ENCODE results near the gene GJB1. TPM values are rescaled to one million over a fixed set of nuclear protein-coding genes. Genes with fewer than 3 reads are reported as not detected.
"Not testable (repeated sequence)": the region's sequence is repeated elsewhere in the genome, so short reads cannot be mapped to it uniquely, and the experiment has no call there.

Gene GJB1
- total and polyA plus RNA-seq, 2 experiments from 2014 or later = 0.14 TPM; not detected in 1

DNA sequence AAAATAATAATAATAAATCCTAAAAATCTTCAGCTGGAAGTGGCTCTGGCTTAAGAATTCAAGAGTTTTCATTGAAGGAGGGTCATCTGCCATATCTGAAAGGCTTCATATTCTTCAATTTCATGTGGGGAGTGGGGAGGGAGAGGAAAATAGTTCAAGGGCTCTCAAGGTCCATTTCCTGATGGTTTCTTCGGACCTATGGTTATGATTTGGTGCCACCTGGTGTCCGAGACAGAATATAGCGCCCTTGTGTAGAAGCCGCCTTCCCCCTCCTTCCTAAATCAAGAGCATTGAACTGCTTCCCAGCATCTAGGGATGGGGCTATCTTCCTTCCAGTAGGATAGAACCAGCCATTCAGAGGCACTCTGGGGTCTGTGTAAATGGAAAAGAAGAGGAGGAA, 44.1 kb upstream of the GJB1 start:
- peak; percentile 15 for ATAC-seq
- H3K4me3 Mint-ChIP-seq = no peak overlapping the region
- H3F3A ChIP-seq (replicated peaks; ENCODE audit: low read depth) = no peaks in the 10 kb centered on the region
- H3K4me3 ChIP-seq = no peak overlapping the region
- H3K4me1 ChIP-seq (ENCODE audit: insufficient read depth) = no peaks in the 10 kb centered on the region; the same call in 1 of the 2 replicates
- H3K4me1 Mint-ChIP-seq = peaks cover 21% of the 10 kb centered on the region
- no peak for TF ChIP-seq ZNF114 (CRISPR knock-in tag; IDR thresholded peaks at IDR 0.05)
- TF ChIP-seq, protein P1, sequence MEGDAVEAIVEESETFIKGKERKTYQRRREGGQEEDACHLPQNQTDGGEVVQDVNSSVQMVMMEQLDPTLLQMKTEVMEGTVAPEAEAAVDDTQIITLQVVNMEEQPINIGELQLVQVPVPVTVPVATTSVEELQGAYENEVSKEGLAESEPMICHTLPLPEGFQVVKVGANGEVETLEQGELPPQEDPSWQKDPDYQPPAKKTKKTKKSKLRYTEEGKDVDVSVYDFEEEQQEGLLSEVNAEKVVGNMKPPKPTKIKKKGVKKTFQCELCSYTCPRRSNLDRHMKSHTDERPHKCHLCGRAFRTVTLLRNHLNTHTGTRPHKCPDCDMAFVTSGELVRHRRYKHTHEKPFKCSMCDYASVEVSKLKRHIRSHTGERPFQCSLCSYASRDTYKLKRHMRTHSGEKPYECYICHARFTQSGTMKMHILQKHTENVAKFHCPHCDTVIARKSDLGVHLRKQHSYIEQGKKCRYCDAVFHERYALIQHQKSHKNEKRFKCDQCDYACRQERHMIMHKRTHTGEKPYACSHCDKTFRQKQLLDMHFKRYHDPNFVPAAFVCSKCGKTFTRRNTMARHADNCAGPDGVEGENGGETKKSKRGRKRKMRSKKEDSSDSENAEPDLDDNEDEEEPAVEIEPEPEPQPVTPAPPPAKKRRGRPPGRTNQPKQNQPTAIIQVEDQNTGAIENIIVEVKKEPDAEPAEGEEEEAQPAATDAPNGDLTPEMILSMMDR (conservative IDR thresholded peaks at IDR 0.05; ENCODE audit: low read depth in 2 of 2) = peak; percentile 63 to 77
- H3K27ac Mint-ChIP-seq = no peak overlapping the region
- H3K27me3 Mint-ChIP-seq (ENCODE audit: insufficient read depth, low read depth, poor library complexity) = peaks cover 3% of the 10 kb centered on the region
- H3K9me3 Mint-ChIP-seq = no peaks in the 10 kb centered on the region
- no peaks in the 10 kb centered on the region for H3K36me3 Mint-ChIP-seq (ENCODE audit: low read depth)
- no peaks in the 10 kb centered on the region for H4K20me1 ChIP-seq (replicated peaks; ENCODE audit: insufficient read depth)
- no peak overlapping the region for H3K27ac ChIP-seq (ENCODE audit: low read depth)
- H3K9me2 ChIP-seq (ENCODE audit: insufficient read depth) = no peaks in the 10 kb centered on the region
- no peak overlapping the region for H3K4me2 ChIP-seq
- DNase-seq (ENCODE audit: low spot score) = peak; percentile 78
- no peaks in the 10 kb centered on the region for H3K79me2 ChIP-seq (replicated peaks; ENCODE audit: insufficient read depth)
- no peaks in the 10 kb centered on the region for H3K27me3 ChIP-seq (ENCODE audit: insufficient read depth)
- H2AFZ ChIP-seq = no peak overlapping the region
- H3K36me3 ChIP-seq (ENCODE audit: insufficient read depth) = no peaks in the 10 kb centered on the region

DNA sequence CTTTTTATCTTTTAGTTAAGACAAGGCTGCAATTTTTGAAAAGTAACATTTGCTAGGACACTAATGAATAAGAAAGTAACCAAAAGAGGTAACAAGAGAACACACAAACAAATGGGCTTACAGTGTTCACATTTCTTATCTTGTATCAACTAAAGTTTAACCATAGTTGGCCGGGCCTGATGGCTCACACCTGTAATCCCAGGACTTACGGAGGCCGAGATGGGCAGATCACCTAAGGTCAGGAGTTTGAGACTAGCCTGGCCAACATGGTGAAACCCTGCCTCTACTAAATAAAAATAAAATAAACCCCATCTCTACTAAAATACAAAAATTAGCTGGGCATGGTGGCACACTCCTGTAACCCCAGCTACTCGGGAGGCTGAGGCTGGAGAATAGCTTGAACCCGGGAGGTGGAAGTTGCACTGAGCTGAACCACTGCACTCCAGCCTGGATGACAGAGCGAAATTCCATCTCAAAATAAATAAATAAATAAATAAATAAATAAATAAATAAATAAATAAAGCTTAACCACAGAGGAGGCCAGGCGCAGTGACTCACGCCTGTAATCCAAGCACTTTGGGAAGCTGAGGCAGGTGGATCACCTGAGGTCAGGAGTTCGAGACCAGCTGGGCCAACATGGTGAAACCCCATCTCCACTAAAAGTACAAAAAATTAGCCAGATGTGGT, 42.3 kb upstream of the GJB1 start:
- not testable (repeated sequence) for H3K4me1 ChIP-seq (ENCODE audit: insufficient read depth); H3F3A ChIP-seq (replicated peaks; ENCODE audit: low read depth); H3K27me3 Mint-ChIP-seq (ENCODE audit: insufficient read depth, low read depth, poor library complexity); H3K36me3 Mint-ChIP-seq (ENCODE audit: low read depth); H3K4me3 Mint-ChIP-seq; H3K36me3 ChIP-seq (ENCODE audit: insufficient read depth); H3K9me3 Mint-ChIP-seq; DNase-seq (ENCODE audit: low spot score); H3K79me2 ChIP-seq (replicated peaks; ENCODE audit: insufficient read depth); H3K27me3 ChIP-seq (ENCODE audit: insufficient read depth); ATAC-seq; H3K9me2 ChIP-seq (ENCODE audit: insufficient read depth); H2AFZ ChIP-seq; H4K20me1 ChIP-seq (replicated peaks; ENCODE audit: insufficient read depth)
- peak overlapping the region; percentile 18; the same call in 1 of the 2 replicates for H3K27ac Mint-ChIP-seq
- Histone ChIP-seq H3K27ac (ENCODE audit: low read depth) (peak overlapping the region; percentile 95; the same call in 1 of the 2 replicates), H3K4me3 (peak overlapping the region; percentile 41; the same call in 1 of the 2 replicates), H3K4me2 (peak overlapping the region; percentile 58; the same call in 1 of the 2 replicates)
- H3K4me1 Mint-ChIP-seq = peaks cover 29% of the 10 kb centered on the region

GRCh38 chrX:71181558-71181909, 41.5 kb upstream of the GJB1 start:
- DNase-seq (ENCODE audit: low spot score) (no peak), ATAC-seq (peak; percentile 25)
- H3K9me2 ChIP-seq (ENCODE audit: insufficient read depth) = no peaks in the 10 kb centered on the region
- H2AFZ ChIP-seq = no peak overlapping the region
- peak overlapping the region; percentile 95 for H3K27ac ChIP-seq (ENCODE audit: low read depth)
- H3K4me1 ChIP-seq (ENCODE audit: insufficient read depth) = no peaks in the 10 kb centered on the region; the same call in 1 of the 2 replicates
- H3F3A ChIP-seq (replicated peaks; ENCODE audit: low read depth) = no peaks in the 10 kb centered on the region
- Mint-ChIP-seq H3K27ac (peak overlapping the region; percentile 99), H3K4me3 (peak overlapping the region; percentile 79), H3K36me3 (ENCODE audit: low read depth) (no peaks in the 10 kb centered on the region), H3K4me1 (peaks cover 29% of the 10 kb centered on the region), H3K27me3 (ENCODE audit: insufficient read depth, low read depth, poor library complexity) (peaks cover 3% of the 10 kb centered on the region), H3K9me3 (no peaks in the 10 kb centered on the region)
- no peaks in the 10 kb centered on the region for H3K79me2 ChIP-seq (replicated peaks; ENCODE audit: insufficient read depth)
- H3K4me3 ChIP-seq = peak overlapping the region; percentile 41
- H3K27me3 ChIP-seq (ENCODE audit: insufficient read depth) = no peaks in the 10 kb centered on the region
- H3K36me3 ChIP-seq (ENCODE audit: insufficient read depth) = no peaks in the 10 kb centered on the region
- peak overlapping the region; percentile 58 for H3K4me2 ChIP-seq
- H4K20me1 ChIP-seq (replicated peaks; ENCODE audit: insufficient read depth) = no peaks in the 10 kb centered on the region
- TF ChIP-seq CREB1 (CRISPR knock-in tag; IDR thresholded peaks at IDR 0.05; ENCODE audit: low read depth) (no peak), EZH2phosphoT487 (IDR thresholded peaks at IDR 0.05; ENCODE audit: unreplicated experiment) (no peak), ZNF331 (CRISPR knock-in tag; IDR thresholded peaks at IDR 0.05; ENCODE audit: low read depth) (no peak), JUNB (IDR thresholded peaks at IDR 0.05; ENCODE audit: unreplicated experiment) (no peak)
- TF ChIP-seq, protein P2, sequence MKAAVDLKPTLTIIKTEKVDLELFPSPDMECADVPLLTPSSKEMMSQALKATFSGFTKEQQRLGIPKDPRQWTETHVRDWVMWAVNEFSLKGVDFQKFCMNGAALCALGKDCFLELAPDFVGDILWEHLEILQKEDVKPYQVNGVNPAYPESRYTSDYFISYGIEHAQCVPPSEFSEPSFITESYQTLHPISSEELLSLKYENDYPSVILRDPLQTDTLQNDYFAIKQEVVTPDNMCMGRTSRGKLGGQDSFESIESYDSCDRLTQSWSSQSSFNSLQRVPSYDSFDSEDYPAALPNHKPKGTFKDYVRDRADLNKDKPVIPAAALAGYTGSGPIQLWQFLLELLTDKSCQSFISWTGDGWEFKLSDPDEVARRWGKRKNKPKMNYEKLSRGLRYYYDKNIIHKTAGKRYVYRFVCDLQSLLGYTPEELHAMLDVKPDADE (IDR thresholded peaks at IDR 0.05) = no peak
